Esophagus muscularis mucosa (tissue), 4 donors: ENCODE data around the gene CEACAM1. TPM values are rescaled to one million over a fixed set of nuclear protein-coding genes. Genes with fewer than 3 reads are reported as not detected.

ENCODE experiments used
- DNase-seq: peaks from one replicate; pipeline ENCODE4 v3.0.0-alpha.2; 2017; ENCODE audit errors: extremely low spot score
- H3K27ac ChIP-seq, 4 donors: fragments of 200-600 bp; sonication (generic); replicated peaks in 1 of 4; 1 replicate in 3 of 4; 2 replicates in 1 of 4; pipeline ENCODE4 v1.5.1; 2016 to 2019; ENCODE audit warnings: mild to moderate bottlenecking in 1 of 4
- H3K27me3 ChIP-seq, 4 donors: fragments of 200-600 bp; sonication (generic); one replicate each; pipeline versions ENCODE4 v1.5.1 to v1.6.0; 2016 to 2019
- H3K36me3 ChIP-seq, 4 donors: fragments of 200-600 bp; sonication (generic); one replicate each; pipeline ENCODE4 v1.5.1; 2016 to 2019
- H3K4me1 ChIP-seq, 4 donors: fragments of 200-600 bp; sonication (generic); one replicate each; pipeline ENCODE4 v1.5.1; 2016 to 2019
- H3K4me3 ChIP-seq, 4 donors: fragments of 200-600 bp; sonication (generic); 1 replicate in 2 of 4; 2 replicates in 2 of 4; pipeline ENCODE4 v1.5.1; 2016 to 2019; ENCODE audit warnings: mild to moderate bottlenecking in 4 of 4, moderate library complexity in 1 of 4
- H3K9me3 ChIP-seq, 4 donors: fragments of 200-600 bp; sonication (generic); 1 replicate in 3 of 4; 2 replicates in 1 of 4; pipeline ENCODE4 v1.5.1; 2016 to 2019
- CTCF ChIP-seq, 3 experiments: fragments of 200-600 bp in 2 of 3; fragments of 450-650 bp in 1 of 3; sonication (generic) in 2 of 3; IDR thresholded peaks; one replicate each; pipeline ENCODE4 v1.5.1; 2017 to 2019; ENCODE audit warnings: antibody characterized with exemption in 3 of 3, mild to moderate bottlenecking in 2 of 3, moderate library complexity in 1 of 3
- EP300 ChIP-seq: sonication (generic); formaldehyde crosslinking; IDR thresholded peaks from one replicate; pipeline ENCODE4 v1.6.1; 2017; ENCODE audit warnings: antibody characterized with exemption
- POLR2A ChIP-seq: fragments of 450-650 bp; IDR thresholded peaks from one replicate; pipeline ENCODE4 v1.6.1; 2017; ENCODE audit warnings: antibody characterized with exemption, moderate library complexity, mild to moderate bottlenecking, low read depth
- POLR2AphosphoS5 ChIP-seq, 2 donors: sonication (generic); formaldehyde crosslinking; IDR thresholded peaks; one replicate each; pipeline ENCODE4 v1.6.1; 2017; ENCODE audit warnings: antibody characterized with exemption in 2 of 2
- WGBS: methylation state at CpG from one replicate; pipeline ENCODE4 v1.1.5; 2018; 5-methylcytosine and 5-hydroxymethylcytosine counted together
- intact Hi-C: fragments of 100-400 bp; cut with DNase I; formaldehyde crosslinking; loops from one replicate; pipeline ENCODE4 v1.15.1; 2023
- total RNA-seq, 4 donors: library from RNA; depleted of rRNA; stranded (reverse); fragments of >200 nt; gene quantifications; one replicate each; pipeline versions ENCODE4 v1.1.0 to v1.2.1, GENCODE V29; 2016

CEACAM1 gene
- total RNA-seq: 1 to 10 TPM; 1.2 to 3.1 (median 1.7) TPM

- 47% methylated on average over 5 of the region's 7 CpGs for WGBS
- H3K27ac ChIP-seq: peak within 1 kb of the TSS in 1 of 4 donors; percentile 39
- no peaks in the 10 kb centered on the region for H3K36me3 ChIP-seq
- peaks cover 9 to 13% (median 12%) of the 10 kb centered on the region in 4 donors for H3K4me1 ChIP-seq
- no peaks in the 10 kb centered on the region for H3K9me3 ChIP-seq
- no peaks in the 10 kb centered on the region for H3K27me3 ChIP-seq
- intact Hi-C loops: loop anchor here (2.0 kb wide), 1 partner anchor 78 kb away; no protein-coding TSS in a partner anchor
- no peak for DNase-seq
- TF ChIP-seq CTCF (IDR thresholded peaks at IDR 0.05) (no peak), POLR2A (no peak), POLR2AphosphoS5 (IDR thresholded peaks at IDR 0.05) (peak in 1 of 2 donors; percentile 15)
- H3K4me3 ChIP-seq: peak within 1 kb of the TSS in 3 of 4 donors; percentile 20 to 35 (median 25)
Measured at GRCh38 chr19:42528354-42529247, at the start of gene CEACAM1. Gene CEACAM1, minus strand, starts transcription at chr19:42528481. Its CDS starts 107 bp downstream, at chr19:42528374.

- H3K27ac ChIP-seq: no peak overlapping the region
- H3K27me3 ChIP-seq: peaks cover 0 to 9% (median 0%) of the 10 kb centered on the region in 4 donors
- intact Hi-C loops: no loop called here
- TF ChIP-seq POLR2A (no peak), CTCF (IDR thresholded peaks at IDR 0.05) (no peak), POLR2AphosphoS5 (IDR thresholded peaks at IDR 0.05) (no peak), EP300 (no peak)
- H3K36me3 ChIP-seq: no peaks in the 10 kb centered on the region
- H3K4me1 ChIP-seq: no peaks in the 10 kb centered on the region
- no peaks in the 10 kb centered on the region for H3K9me3 ChIP-seq
- no peak for DNase-seq
- H3K4me3 ChIP-seq: no peak overlapping the region
- WGBS: 72% methylated on average over 1 of the region's 1 CpG
Measured at GRCh38 chr19:42577016-42577415, 48.7 kb upstream of the CEACAM1 start.

GRCh38 chr19:42576241-42576640 is 48.0 kb upstream of the CEACAM1 start:
- Histone ChIP-seq H3K4me3 (no peak overlapping the region), H3K27me3 (peaks cover 0 to 9% (median 0%) of the 10 kb centered on the region in 4 donors), H3K9me3 (no peaks in the 10 kb centered on the region), H3K27ac (no peak overlapping the region), H3K4me1 (no peaks in the 10 kb centered on the region), H3K36me3 (no peaks in the 10 kb centered on the region)
- no peak for DNase-seq
- intact Hi-C loops: no loop called here
- WGBS: 80% methylated on average over 2 of the region's 2 CpGs
- no peak for TF ChIP-seq EP300
- TF ChIP-seq CTCF (IDR thresholded peaks at IDR 0.05): no peak
- TF ChIP-seq POLR2AphosphoS5 (IDR thresholded peaks at IDR 0.05): no peak
- no peak for TF ChIP-seq POLR2A

- no peaks in the 10 kb centered on the region for H3K9me3 ChIP-seq
- no peaks in the 10 kb centered on the region for H3K4me1 ChIP-seq
- 46% methylated on average over 1 of the region's 1 CpG for WGBS
- no peak for TF ChIP-seq EP300
- no peak for TF ChIP-seq POLR2A
- no peak for TF ChIP-seq POLR2AphosphoS5 (IDR thresholded peaks at IDR 0.05)
- no peak for TF ChIP-seq CTCF (IDR thresholded peaks at IDR 0.05)
- H3K4me3 ChIP-seq: no peak overlapping the region
- no peaks in the 10 kb centered on the region for H3K36me3 ChIP-seq
- no peak overlapping the region for H3K27ac ChIP-seq
- intact Hi-C loops: no loop called here
- H3K27me3 ChIP-seq: peaks cover 0 to 15% (median 0%) of the 10 kb centered on the region in 4 donors
- no peak for DNase-seq
Measured at GRCh38 chr19:42573642-42574041, 45.4 kb upstream of the CEACAM1 start.
